Articular chondrocyte of knee joint (primary cell): ENCODE measurements around the gene MPDZ. TPM values are rescaled to one million over a fixed set of nuclear protein-coding genes. Genes with fewer than 3 reads are reported as not detected.

Experiments
- total RNA-seq: library from RNA; depleted of rRNA; stranded (reverse); fragments of >200 nt; gene quantifications from 2 replicates; pipeline ENCODE4 v1.2.3, GENCODE V29; 2012

Gene MPDZ
- 41.3 and 44.3 TPM in 2 replicates for total RNA-seq

DNA sequence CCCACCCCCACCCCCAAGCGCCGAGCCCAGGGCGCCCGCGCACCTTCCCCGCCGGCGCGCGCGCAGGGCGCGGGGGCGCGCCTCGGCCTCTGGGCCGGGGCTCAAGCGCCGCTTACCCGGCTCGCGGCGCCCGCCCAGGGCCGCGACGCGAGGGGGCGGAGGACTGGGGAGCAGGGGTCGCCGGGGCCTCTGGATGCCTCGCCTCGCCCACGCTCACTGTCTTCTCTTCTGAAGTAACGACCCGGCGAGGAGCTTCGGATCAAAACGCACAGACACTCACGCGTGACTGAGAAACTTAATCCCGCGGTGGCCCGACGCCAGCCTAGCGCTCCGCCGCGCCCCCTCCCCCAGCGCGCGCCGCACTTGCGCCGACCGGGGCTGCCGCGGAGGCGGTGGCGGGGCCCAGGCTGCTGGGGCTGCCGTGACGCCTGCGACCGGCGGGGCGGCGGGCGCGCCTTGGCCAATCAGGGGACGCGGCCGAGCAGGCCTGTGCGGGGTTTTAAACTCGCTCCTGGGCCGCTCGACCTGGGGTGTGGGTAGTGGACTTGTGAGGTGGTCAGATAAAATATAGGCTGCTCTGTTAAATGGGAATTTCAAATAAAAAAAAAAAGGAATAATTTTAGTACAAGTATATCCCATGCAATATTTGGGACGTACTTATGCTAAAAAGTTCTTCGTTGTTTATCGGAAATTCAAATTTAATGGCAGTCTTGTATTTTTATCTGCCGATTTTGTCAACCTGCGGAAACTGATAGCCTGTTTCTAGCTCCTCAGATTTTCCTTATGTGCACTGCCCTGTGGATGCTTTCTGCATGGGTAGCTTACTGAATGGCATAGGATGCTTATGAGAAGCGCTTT, at the start of gene MPDZ:
MPDZ (minus strand) TSS at position 409 of the 858 bp plus-strand sequence. CDS start 29,377 bp downstream, outside the sequence.

